GM21367 (cell line): ENCODE results near the gene NBPF3.

Experiments
- ATAC-seq: cut with Tn5 transposase; IDR thresholded peaks from one replicate; pipeline ENCODE4 v1.9.1; 2021; ENCODE audit not compliant: unreplicated experiment

NBPF3 gene

DNA sequence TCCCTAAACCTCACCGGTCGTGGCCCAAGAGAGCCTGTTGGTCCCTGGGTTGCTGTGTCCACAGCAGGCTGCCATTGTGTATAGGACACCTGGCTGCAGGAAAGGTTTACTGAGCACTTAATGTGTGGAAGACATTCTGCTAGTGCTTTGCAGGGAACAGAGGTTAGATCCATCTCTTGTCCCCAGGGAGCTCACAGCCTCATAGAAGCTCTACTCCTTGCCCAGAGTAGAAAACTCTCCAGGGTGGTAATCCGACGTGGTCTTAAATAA is 52.4 kb downstream of the NBPF3 start:
- ATAC-seq: no peak

DNA sequence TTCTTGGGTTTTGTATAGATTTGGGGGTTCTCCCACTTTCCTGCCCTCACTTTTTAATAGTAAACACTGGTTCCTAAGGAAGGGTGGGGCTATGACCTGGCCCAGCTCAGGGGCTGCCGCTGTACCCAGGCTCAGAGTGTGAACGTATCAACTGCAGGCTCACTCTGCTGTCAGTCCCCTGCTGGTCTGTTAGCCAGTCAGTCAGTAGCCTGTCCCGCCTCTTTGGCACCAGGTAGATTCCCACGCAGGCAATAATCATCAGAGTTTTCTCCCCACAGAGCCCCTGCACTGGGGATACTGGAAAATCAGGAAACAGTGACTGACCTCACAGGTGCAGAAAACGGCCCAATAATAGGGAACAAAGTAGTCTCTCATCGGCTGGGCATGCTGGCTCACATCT is 54.3 kb downstream of the NBPF3 start:
- no peak for ATAC-seq

DNA sequence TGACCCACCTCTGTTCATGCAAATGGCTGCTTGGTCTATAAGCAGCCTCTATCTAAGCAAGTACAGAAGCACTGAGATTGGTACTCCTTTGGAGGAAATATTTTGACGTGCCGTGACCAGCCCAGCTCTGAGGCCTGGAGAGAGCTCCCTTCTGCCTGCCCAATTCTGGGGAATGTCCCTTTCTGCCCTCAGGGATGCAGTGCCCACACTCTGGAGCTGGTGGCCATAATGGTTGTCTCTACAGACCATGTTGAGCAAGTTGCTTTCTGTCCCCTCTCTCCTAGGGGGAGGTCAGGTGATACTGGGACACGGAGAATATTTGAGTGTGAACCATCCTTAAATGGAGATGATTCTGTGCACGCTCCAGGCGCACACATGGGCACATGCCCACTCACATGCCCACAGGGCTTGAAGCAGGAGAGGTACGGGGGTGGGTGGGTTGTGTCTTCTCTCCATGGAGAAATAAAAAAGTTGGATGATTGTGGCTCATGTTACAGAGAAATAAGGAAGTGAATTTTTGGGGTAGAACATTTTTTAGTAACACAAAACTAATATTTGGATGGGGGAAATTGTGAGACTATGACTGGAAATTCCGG is 55.4 kb downstream of the NBPF3 start:
- no peak for ATAC-seq

DNA sequence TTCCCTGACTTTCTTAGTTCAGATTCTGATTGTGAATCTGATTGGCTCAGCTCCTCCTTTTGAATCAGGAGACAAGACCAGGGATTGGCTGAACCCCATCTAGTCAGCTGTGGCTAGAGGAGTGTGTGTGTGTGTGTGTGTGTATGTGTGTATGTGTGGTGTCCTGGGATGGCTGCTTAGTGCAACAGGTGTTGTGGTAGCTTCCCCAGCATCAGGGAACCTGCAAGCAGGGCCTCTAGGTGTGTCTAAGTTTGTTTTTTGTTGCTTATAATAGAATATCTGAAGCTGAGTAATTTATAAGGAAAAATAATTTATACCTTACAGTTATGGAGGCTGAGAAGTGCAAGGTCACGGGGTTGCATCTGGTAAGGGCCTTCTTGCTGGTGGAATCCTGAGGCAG is 56.1 kb downstream of the NBPF3 start:
- no peak for ATAC-seq

DNA sequence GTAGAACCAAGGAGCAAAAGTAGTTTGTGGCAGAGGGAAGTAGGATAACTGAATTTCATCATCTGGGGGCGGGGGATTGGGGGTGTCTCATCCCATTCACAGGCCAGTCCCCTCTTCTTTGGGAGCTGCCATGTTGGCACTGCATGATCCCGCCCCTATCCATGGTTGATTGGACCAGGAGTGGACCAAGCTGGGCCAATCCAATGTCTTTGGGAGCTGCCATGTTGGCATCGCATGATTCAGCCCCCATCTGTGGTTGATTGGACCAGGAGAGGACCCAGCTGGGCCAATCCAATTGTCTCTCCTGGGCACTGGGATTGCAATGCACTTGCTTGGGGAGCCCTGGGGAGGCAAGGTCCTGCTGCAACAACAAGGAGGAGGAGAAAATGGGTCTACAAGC is 56.9 kb downstream of the NBPF3 start:
- no peak for ATAC-seq

DNA sequence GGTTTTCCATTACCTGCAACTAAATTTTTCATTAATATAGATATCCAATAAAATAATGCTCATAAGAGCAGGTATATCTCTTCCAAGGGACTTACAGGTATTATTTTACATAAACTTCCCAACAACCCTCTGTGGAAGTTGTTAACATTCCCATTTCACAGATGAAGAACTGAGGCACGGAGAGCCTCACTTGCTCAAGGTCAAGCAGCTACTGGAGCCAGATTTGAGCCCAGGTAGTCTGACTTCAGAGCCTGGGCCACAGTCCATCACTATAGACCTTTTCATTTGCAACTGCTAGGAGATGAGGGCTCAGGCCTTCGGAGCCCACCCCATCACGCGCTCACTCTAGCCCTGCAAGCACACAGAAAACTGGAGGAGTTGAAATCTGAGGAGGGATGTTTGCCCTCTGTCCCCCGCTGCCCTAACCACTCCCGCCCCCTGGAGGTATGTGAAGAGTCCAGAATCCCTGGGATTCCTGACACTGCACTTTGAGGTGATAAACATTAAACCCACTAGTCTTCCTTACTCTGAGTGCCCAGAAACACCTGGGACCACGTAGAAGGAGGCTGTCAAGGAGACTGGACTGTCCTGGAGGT is 57.6 kb downstream of the NBPF3 start:
- no peak for ATAC-seq

DNA sequence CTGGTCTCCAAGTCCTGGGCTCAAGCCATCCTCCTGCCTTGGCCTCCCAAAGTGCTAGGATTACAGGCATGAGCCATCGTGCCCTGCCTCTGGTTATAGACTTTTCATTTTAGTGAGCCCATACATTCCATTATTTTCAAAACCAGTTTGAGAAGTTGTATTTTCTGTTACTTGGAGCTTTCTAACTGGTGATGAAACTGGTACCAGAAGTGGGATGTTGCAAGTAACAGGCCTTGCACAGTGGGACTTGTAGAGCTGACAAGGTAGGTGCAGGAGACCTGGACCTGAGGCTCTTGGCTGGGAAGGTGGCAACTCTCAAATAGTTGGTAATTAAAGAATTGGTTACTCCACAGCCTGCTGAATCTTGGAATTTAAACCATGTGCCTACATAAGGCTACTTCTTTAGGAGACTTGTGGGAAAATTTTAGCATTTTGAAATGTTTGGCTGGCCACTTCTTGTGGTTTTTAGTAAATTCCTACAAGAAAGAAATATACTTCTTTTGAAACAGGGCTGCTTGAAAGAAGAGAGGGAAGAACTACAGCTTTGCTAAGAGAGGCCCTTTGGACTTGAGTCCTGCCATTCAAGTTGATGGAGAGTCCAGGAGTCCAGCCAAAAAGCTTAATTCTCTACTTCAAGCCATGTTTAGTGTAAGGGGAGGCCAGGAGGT is 59.5 kb downstream of the NBPF3 start:
- no peak for ATAC-seq

DNA sequence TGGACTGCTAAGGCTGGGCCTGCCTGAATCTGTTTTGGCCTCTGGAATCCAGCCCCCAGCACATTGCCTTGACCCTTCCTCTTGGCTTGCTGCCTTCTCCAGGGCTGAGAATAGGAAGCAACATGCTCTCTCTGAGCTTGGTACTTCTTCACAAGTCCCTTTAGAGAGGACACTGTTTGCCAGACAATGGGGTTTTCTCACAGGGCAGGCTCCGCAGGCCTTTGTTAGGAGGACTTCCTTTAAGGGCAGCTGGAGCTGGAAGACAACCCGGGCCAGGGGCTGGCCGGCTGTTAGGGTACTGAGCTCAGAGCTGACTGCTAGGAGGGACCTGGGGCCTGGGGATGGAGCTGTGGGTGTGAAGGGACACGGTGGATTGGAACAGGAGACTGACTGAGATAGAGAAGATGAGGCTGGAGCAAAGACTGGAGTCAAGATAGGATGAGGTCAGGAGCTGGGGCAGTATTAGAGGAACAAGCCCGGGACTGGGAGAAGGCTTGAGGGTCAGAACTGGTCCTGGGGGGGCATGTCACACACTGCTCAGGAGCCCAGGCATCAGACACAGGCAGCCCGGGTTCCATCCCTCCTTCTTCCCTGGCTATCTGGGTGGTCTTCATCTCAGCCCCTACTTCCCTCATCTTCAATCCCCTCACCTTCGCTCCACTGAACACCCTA is 63.9 kb downstream of the NBPF3 start:
- ATAC-seq: no peak

DNA sequence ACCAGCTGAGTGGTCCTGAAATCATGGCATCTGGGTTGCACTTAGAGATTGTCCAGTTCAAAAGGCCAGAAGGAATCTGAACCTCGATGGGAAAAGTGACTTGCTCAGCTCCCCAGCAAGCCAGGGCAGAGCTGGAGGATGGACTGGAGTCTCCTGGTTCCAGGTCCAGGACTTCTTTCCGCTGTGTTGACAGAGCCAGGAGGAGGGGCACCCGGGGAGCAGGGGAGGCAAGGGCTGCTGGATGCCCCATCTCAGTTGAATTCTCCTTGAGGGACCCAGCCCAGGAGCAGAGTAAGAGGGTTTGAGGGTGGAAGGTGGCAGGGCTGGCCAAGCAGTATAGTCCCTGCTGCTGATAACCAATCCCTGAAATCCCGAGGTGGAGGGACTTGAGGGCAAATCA is 66.9 kb downstream of the NBPF3 start:
- no peak for ATAC-seq

DNA sequence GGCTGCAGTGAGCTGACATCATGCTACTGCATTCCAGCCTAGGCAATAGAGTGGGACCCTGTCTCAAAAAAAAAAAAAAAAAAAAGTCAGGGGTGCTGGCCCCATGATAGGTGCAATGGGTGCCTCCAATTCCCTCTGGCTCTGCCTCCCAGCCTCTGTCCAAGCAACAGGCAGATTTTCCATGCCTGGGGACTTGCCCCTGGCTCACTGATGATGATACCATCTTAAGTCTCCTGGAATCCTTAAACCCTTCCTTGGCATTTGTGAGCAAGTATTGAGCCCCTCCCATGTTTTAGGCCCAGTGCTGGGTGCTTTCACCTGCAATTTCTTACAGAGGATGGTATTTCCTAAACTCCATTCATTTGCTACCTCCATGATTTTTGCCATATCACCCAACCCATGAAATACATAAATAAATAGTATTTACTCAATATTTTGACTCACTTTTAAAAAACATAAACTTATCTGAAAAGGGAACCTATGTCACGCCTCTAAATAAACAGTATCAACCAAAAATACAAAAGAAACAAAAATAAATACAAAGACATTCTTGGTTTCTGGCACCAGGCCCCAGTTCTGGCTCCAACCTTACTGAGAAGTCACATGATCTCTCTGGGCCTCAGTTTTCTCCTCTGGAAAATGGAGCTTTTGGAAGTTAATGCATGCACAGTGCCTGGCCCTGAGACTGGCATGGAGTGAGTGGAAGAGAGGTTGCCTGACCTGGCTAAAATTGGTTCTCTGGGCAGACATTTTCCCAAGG is 67.8 kb downstream of the NBPF3 start:
- no peak for ATAC-seq

DNA sequence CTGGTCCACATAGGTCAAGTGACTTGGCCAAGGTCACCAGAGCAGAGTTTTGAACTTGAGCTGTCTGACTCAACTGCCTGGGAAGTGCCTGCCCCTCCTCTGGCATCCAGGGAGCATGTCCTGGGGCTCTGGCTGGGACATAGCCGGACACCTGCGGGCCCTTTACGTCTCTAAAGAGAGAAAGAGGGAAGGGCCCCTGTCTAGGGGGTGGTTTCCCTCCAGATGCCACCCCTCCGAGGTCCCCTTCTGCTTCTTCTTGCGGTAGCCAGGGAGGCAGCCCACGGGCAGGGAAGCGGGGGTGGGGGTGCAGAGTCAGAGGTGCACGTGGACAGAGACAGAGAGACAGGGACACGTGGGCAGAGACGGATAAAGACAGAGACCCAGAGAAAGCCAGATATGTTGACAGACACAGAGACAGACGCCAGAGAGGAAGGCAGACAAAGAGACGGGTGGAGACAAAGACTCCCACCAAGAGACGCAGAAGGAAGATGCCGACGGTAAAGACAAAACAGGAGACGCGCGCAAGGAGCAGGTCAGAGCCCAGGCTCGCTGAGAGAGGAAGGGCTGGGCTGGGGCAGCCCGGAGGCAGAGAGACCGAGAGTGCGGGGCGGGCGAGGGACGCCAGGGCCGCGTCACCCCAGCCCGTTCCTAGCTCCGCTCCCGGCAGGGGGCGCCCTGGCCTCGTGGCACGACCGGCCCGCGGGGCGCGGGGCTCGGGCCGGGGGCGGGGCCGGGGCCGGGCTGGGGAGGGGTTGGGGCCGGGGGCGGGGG is 68.8 kb downstream of the NBPF3 start:
- ATAC-seq: no peak

DNA sequence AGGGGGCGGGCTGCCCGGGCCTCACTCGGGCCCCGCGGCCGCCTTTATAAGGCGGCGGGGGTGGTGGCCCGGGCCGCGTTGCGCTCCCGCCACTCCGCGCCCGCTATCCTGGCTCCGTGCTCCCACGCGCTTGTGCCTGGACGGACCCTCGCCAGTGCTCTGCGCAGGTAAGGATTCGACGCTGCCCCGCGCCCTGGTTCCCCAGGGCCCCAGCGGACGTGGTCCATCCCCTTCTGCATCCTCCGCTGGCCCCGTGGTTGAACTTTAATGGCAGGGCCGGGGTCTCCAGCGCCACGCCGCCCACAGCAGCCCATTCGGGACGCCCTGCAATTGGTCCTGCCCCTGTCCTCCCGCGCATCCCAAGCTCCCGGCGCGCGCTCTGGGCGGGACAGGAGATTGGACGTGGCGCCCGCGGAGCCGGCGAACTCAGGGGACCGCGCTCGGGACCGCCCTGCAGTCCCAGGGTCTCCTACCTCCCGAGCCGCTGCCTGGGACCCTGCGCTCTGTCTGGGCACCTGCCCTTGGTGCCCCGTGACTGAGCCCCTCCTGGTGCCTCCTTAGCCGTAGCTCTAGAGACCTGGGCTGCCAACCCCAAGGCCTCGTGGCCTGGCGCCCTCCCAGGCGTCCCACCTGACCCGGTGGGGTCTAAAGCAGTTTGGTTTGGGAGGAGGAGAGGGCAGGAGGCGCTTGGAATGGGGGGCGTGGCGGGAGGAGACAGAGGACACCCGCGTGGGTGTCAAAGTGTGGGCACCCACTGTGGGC is 69.6 kb downstream of the NBPF3 start, which contains the start of gene ALPL:
TSS of gene ALPL (plus strand) at position 73 of the 762 bp plus-strand sequence. CDS start 44,659 bp downstream, outside the sequence.
- no peak for ATAC-seq

DNA sequence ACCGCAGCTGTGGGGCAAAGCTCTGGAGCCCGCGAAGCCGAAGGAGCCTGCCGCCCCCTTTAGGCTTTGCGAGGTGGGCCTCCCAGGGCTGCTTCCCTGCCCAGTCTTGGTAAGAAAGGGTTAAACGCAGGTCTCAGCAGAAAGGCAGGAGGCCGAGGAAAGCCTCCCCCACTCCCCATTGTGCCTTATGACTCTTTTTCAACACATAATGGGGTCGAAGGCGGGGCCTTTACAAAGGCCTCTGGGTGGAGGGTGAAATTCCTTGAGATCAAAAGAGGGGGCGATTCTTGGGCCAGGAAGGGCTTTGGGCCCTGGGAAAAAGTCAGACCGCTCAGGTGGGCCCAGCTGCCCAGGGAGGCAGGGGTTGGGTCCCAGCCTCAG is 70.2 kb downstream of the NBPF3 start:
- no peak for ATAC-seq

DNA sequence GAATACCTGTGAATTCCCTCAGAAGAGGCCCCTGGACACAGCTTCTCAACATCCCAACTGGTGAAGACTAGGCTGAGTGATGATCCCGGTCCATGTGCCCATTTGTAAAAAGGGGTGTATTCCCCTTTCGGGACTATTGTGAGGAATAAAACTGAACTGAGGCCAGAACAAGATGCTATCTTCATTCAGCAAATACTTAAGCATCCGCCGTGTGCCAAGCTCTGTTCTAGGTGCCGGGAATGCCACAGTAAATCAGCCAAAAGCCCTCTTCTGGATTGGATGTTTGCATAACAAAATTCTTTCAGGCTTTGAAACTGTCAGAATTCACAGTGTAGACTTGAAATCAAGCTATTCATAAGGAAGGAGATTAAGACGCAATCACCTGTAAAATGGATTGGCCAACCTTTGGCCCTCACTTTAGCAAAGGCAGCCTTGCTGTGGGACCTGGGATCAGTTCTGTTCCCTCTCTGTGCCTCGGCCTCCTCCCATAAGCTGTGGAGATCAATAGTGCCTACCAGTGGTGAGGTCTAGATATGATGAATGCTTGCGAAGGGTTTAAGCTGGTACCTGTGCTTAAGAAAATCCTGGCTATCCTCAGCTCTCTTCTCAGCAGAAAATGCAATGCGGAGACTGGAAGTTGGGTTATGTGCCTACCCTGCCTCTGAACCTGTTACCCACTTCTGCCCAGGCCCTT is 71.1 kb downstream of the NBPF3 start:
- ATAC-seq: no peak

DNA sequence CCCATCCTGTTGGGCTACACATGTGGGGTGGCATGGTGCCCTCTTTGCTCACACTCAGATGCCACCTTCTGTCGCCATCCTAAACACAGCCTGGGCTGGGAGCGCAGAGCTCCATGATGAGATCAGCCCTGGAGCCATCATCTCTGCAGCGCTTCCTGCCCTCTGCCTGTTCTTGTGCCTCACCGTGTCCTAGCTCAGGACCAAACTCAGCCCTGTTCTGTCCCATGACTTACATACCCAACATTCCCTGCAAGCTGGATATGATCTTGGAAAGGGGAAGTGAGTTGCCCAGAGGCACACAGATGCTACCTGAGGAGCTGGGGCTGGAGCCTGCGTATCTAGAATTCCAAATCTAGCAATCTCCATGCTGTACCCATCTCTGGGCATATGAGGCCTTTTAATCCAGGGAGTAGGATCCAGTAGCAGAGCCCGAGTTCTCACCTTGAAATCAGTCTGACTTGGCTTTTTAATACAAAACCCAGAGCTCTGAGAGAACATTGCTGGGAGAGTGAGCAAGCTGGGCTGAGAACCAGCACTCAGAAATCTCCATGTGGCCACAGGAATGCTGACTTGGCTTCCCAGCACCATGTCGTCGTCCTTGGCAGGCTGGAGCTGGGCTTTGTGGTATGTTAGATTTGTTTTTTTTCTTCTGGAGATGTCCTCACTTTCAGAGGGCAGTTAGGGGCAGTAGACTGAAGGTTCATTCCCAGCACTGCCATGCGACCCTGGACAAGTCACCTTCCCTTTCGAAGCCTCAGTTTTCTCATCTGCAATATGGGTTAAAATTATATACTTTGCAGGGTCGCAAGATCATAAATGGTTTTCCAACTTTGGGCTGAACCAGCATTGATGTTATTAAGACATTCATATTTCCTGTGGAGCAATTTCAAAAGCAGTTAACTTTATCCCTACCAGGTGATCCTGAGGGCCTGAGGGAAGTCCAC is 71.9 kb downstream of the NBPF3 start:
- ATAC-seq: no peak

DNA sequence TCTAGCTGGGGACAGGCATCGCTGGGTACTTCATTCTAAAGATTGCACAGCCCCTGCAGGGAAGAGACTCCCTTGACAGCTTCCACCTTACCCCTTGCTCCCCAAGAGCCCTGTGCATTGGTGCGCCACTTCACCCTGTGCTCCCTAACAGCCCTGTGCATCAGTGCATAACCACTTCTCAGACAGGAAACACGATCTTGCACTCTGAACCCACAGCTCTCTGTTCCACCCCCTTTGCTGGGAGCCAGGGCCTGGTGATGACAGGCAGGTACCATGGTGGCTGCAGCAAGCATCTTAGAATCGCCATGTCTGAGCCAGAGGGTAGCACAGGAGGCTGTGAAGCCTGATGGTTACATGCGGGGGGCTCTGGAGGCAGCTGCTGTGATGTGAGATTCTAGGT is 74.3 kb downstream of the NBPF3 start:
- ATAC-seq: no peak

DNA sequence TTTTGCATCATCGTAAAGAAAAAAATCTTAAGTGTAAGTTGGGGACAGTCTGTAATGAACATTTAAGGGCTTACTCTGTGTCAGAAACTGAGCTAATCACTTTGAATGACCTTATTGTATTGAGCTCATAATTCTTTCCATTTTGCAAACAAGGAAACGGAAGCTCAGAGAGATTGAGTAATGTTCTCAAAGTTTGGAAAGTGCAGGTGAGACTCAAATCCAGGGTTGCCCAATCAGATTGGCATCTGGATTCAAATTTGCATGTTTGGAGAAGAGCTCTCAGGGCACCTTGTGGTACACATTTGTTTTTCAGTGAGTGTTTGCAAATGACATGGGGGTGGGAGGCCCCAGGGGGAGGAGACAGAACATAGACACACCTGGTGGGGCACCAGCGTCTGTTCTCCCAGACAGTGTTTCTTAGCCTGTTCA is 77.2 kb downstream of the NBPF3 start:
- no peak for ATAC-seq
